Endothelial cell of umbilical vein (primary cell): Measurements from ENCODE around the gene TSSK1B. TPM values are rescaled to one million over a fixed set of nuclear protein-coding genes. Genes with fewer than 3 reads are reported as not detected.

ENCODE experiments used
- BruUV-seq: library from RNA; stranded (reverse); fragments of 400-500 nt; replicated peaks from 2 replicates; lab custom pipeline; 2021; lab: Mats Ljungman, UMichigan
- CTCF ChIA-PET: fragments of 300-600, 350-600 bp; sonication (Branson Sonifier 250); formaldehyde crosslinking; loops from one replicate; lab custom pipeline; 2021; ENCODE audit warnings: antibody characterized with exemption, inconsistent platforms; lab: Charles Lee
- POLR2A ChIA-PET: fragments of 300-600, 350-600 bp; sonication (Branson Sonifier 250); formaldehyde crosslinking; loops from one replicate; lab custom pipeline; 2021; ENCODE audit warnings: antibody characterized with exemption, inconsistent platforms; lab: Charles Lee
- DNase-seq: peaks from one replicate; pipeline ENCODE4 v3.0.0-alpha.2; 2011; ENCODE audit warnings: low read depth, low spot score
- FAIRE-seq: peaks from 2 replicates; lab custom pipeline; 2011; peaks lifted over from hg19 to GRCh38; lab: Jason Lieb, UNC
- H2AFZ ChIP-seq: 2 replicates; pipeline ENCODE4 v1.6.0; 2012; ENCODE audit warnings: low read depth, low read length, control low read depth, inconsistent platforms
- H3K27ac ChIP-seq: 2 replicates; pipeline ENCODE4 v1.5.1; 2011; ENCODE audit warnings: low read depth, mild to moderate bottlenecking, control low read depth, low read length, moderate library complexity; ENCODE audit not compliant: insufficient read depth
- H3K27me3 ChIP-seq, 2 experiments: 2 replicates each; pipeline versions ENCODE4 v1.6.0 to v1.6.1; 2011; ENCODE audit warnings: low read length in 2 of 2, mixed read lengths in 1 of 2; ENCODE audit not compliant: control insufficient read depth in 2 of 2, insufficient read depth in 2 of 2
- H3K36me3 ChIP-seq, 2 experiments: 2 replicates in 1 of 2; 3 replicates in 1 of 2; pipeline ENCODE4 v1.5.1; 2011; ENCODE audit warnings: low read length in 2 of 2, mild to moderate bottlenecking in 1 of 2, moderate library complexity in 1 of 2; ENCODE audit not compliant: control insufficient read depth in 2 of 2, insufficient read depth in 2 of 2; ENCODE audit errors: extremely low read depth in 1 of 2
- H3K4me1 ChIP-seq: 3 replicates; pipeline ENCODE4 v1.5.1; 2011; ENCODE audit warnings: mild to moderate bottlenecking, low read length; ENCODE audit not compliant: control insufficient read depth, insufficient read depth; ENCODE audit errors: extremely low read depth
- H3K4me2 ChIP-seq: 2 replicates; pipeline ENCODE4 v1.6.1; 2011; ENCODE audit warnings: low read length, control low read depth, mixed read lengths; ENCODE audit not compliant: insufficient read depth
- H3K4me3 ChIP-seq, 3 experiments: fragments of 200-600 bp in 1 of 3; sonication (generic), shearing (Covaris generic) in 1 of 3; replicated peaks in 1 of 3; 2 replicates each; pipeline ENCODE4 v1.5.1; 2011 to 2016; ENCODE audit warnings: control low read depth in 3 of 3, low read length in 3 of 3, mild to moderate bottlenecking in 2 of 3, inconsistent platforms in 1 of 3, low read depth in 1 of 3, moderate library complexity in 1 of 3; ENCODE audit not compliant: insufficient read depth in 1 of 3
- H3K79me2 ChIP-seq: 2 replicates; pipeline ENCODE4 v1.6.0; 2012; ENCODE audit warnings: low read length, inconsistent platforms; ENCODE audit not compliant: control insufficient read depth, insufficient read depth
- H3K9ac ChIP-seq: replicated peaks from 2 replicates; pipeline ENCODE3; 2011; ENCODE audit warnings: low read length, control low read depth; ENCODE audit not compliant: insufficient read depth; ENCODE audit errors: extremely low read depth
- H3K9me1 ChIP-seq: replicated peaks from 3 replicates; pipeline ENCODE4 v1.6.0; 2011; ENCODE audit warnings: mild to moderate bottlenecking, low read length; ENCODE audit not compliant: control insufficient read depth, insufficient read depth; ENCODE audit errors: extremely low read depth
- H3K9me3 ChIP-seq: replicated peaks from 2 replicates; pipeline ENCODE4 v1.5.1; 2012; ENCODE audit warnings: low read length, inconsistent platforms; ENCODE audit not compliant: control insufficient read depth, insufficient read depth
- H4K20me1 ChIP-seq: replicated peaks from 2 replicates; pipeline ENCODE3; 2011; ENCODE audit warnings: mild to moderate bottlenecking, low read length; ENCODE audit not compliant: control insufficient read depth, insufficient read depth; ENCODE audit errors: extremely low read depth
- EZH2 ChIP-seq: IDR thresholded peaks from 2 replicates; pipeline ENCODE4 v1.6.1; 2012; ENCODE audit warnings: borderline replicate concordance, low read depth, mild to moderate bottlenecking, moderate library complexity, low read length, inconsistent platforms; ENCODE audit not compliant: severe bottlenecking
- FOS ChIP-seq: IDR thresholded peaks from 2 replicates; pipeline ENCODE4 v1.6.1; 2011; ENCODE audit warnings: mild to moderate bottlenecking, low read length, moderate library complexity, borderline replicate concordance; ENCODE audit not compliant: insufficient read depth
- GATA2 ChIP-seq: IDR thresholded peaks from 2 replicates; pipeline ENCODE4 v1.7.0; 2011; ENCODE audit warnings: low read depth, mild to moderate bottlenecking, moderate library complexity, mixed read lengths, low read length; ENCODE audit not compliant: insufficient read length, insufficient read depth
- JUN ChIP-seq: IDR thresholded peaks from 2 replicates; pipeline ENCODE4 v1.6.1; 2011; ENCODE audit warnings: borderline replicate concordance, low read depth; ENCODE audit not compliant: insufficient read length, insufficient read depth
- MAX ChIP-seq: IDR thresholded peaks from 2 replicates; pipeline ENCODE4 v1.6.1; 2011; ENCODE audit not compliant: insufficient read depth, insufficient read length
- MYC ChIP-seq: IDR thresholded peaks from one replicate; pipeline ENCODE4 v1.6.1; 2011; ENCODE audit warnings: mild to moderate bottlenecking, low read depth, low read length
- POLR2A ChIP-seq: IDR thresholded peaks from 2 replicates; pipeline ENCODE4 v1.6.1; 2012; ENCODE audit warnings: low read depth, mild to moderate bottlenecking, control low read depth, low read length
- POLR2AphosphoS5 ChIP-seq: IDR thresholded peaks from 2 replicates; pipeline ENCODE4 v1.6.1; 2012; ENCODE audit warnings: low read depth, mild to moderate bottlenecking, control low read depth, low read length, moderate library complexity; ENCODE audit not compliant: insufficient read depth
- dilution Hi-C: fragments of 300-500 bp; cut with MboI; formaldehyde crosslinking; loops from one replicate; pipeline ENCODE4 v1.15.0; 2019; ENCODE audit warnings: low sequenced_read_pairs; ENCODE audit not compliant: extremely low pct_ligation_motif_present
- intact Hi-C: fragments of 100-400 bp; cut with micrococcal nuclease; formaldehyde crosslinking; loops from one replicate; pipeline ENCODE4 v1.10.0; 2022
- polyA plus RNA-seq, 4 experiments: library from polyadenylated mRNA; depleted of rRNA in 3 of 4; stranded (reverse) in 3 of 4; unstranded in 1 of 4; fragments of >200 nt; gene quantifications; 2 replicates each; pipeline versions ENCODE4 v1.2.1 to v1.2.3, GENCODE V29; 2011 to 2012; ENCODE audit warnings: missing spikeins in 1 of 4
- total RNA-seq: library from RNA; stranded (reverse); gene quantifications from 2 replicates; pipeline ENCODE4 v1.2.3, GENCODE V29; 2021
- TF ChIP-seq, protein P1 (sequence below), 2 donors: IDR thresholded peaks; 1 replicate in 1 of 2; 2 replicates in 1 of 2; pipeline ENCODE4 v1.5.1; 2011; ENCODE audit warnings: low read length in 2 of 2, mild to moderate bottlenecking in 2 of 2, moderate library complexity in 2 of 2, control low read depth in 1 of 2, inconsistent platforms in 1 of 2, low read depth in 1 of 2; ENCODE audit not compliant: insufficient read depth in 1 of 2; ENCODE audit errors: extremely low read depth in 1 of 2

Gene TSSK1B
- total and polyA plus RNA-seq, 2 donors (not counting 3 experiments of a cell fraction or from before 2014, with no cell fraction given): 0.03 TPM; not detected in 1

DNA sequence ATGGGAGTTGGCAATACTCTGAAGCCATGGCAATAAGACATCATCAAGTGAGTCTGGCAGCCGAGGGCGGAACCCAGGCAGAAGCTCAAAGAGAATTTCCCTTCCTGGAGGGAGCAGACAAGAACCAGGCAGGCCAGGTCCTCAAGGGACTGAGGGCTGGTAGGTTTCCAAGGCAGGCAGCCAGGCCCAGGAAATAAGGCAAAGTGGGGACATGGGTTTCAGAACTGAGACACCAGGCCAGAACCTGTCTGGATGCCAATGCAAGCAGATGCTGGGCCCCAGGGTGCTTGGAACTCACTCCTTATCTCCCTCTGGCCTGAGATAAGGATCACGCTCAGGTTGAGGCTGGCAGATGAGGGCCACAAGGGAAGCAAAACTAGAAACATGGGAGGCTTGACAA lies 8.9 kb downstream of the TSSK1B start:
- CTCF ChIA-PET: no interaction called here
- Histone ChIP-seq H3K27ac (no peak overlapping the region), H3K4me1 (no peaks in the 10 kb centered on the region), H3K9ac (no peak overlapping the region), H3K9me3 (no peaks in the 10 kb centered on the region), H4K20me1 (no peaks in the 10 kb centered on the region), H2AFZ (no peak overlapping the region), H3K79me2 (no peaks in the 10 kb centered on the region), H3K27me3 (no peaks in the 10 kb centered on the region), H3K9me1 (no peaks in the 10 kb centered on the region), H3K4me2 (no peak overlapping the region), H3K36me3 (no peaks in the 10 kb centered on the region), H3K4me3 (no peak overlapping the region)
- POLR2A ChIA-PET: no interaction called here
- FAIRE-seq (no peak), DNase-seq (no peak)
- no TSS peak for BruUV-seq
- TF ChIP-seq, protein P1, sequence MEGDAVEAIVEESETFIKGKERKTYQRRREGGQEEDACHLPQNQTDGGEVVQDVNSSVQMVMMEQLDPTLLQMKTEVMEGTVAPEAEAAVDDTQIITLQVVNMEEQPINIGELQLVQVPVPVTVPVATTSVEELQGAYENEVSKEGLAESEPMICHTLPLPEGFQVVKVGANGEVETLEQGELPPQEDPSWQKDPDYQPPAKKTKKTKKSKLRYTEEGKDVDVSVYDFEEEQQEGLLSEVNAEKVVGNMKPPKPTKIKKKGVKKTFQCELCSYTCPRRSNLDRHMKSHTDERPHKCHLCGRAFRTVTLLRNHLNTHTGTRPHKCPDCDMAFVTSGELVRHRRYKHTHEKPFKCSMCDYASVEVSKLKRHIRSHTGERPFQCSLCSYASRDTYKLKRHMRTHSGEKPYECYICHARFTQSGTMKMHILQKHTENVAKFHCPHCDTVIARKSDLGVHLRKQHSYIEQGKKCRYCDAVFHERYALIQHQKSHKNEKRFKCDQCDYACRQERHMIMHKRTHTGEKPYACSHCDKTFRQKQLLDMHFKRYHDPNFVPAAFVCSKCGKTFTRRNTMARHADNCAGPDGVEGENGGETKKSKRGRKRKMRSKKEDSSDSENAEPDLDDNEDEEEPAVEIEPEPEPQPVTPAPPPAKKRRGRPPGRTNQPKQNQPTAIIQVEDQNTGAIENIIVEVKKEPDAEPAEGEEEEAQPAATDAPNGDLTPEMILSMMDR (IDR thresholded peaks at IDR 0.05; ENCODE audit: extremely low read depth in 1 of 2, insufficient read depth in 1 of 2, low read depth in 1 of 2, low read length in 2 of 2): no peak
- TF ChIP-seq JUN: no peak
- TF ChIP-seq POLR2AphosphoS5: no peak
- no peak for TF ChIP-seq MAX
- no peak for TF ChIP-seq FOS
- no peak for TF ChIP-seq EZH2
- TF ChIP-seq MYC: no peak
- TF ChIP-seq POLR2A: no peak
- TF ChIP-seq GATA2: no peak
- dilution Hi-C loops: no loop called here
- intact Hi-C loops: no loop called here
